HG03108 (cell line): Measurements from ENCODE around the gene RALGAPA2.

Source experiments
- ATAC-seq: cut with Tn5 transposase; IDR thresholded peaks from one replicate; pipeline ENCODE4 v1.9.1; 2021; ENCODE audit warnings: moderate library complexity; ENCODE audit not compliant: unreplicated experiment

Gene RALGAPA2

GRCh38 chr20:20446425-20447015 is 265.9 kb downstream of the RALGAPA2 start:
- ATAC-seq = no peak

GRCh38 chr20:20446001-20446400 is 266.4 kb downstream of the RALGAPA2 start:
- ATAC-seq = no peak

GRCh38 chr20:20443504-20443903 is 268.9 kb downstream of the RALGAPA2 start:
- no peak for ATAC-seq

- no peak for ATAC-seq
These were observed 270.0 kb downstream of the RALGAPA2 start for GRCh38 chr20:20442466-20442865.

- no peak for ATAC-seq
These were observed 271.4 kb downstream of the RALGAPA2 start for GRCh38 chr20:20440886-20441658.

GRCh38 chr20:20440481-20440880 is 272.0 kb downstream of the RALGAPA2 start:
- no peak for ATAC-seq

GRCh38 chr20:20439602-20440190 is 272.7 kb downstream of the RALGAPA2 start:
- no peak for ATAC-seq

- no peak for ATAC-seq
These were observed 275.1 kb downstream of the RALGAPA2 start for GRCh38 chr20:20437314-20437713.

GRCh38 chr20:20436689-20437088 is 275.8 kb downstream of the RALGAPA2 start:
- no peak for ATAC-seq

GRCh38 chr20:20435453-20435852 is 277.0 kb downstream of the RALGAPA2 start:
- ATAC-seq = no peak

- no peak for ATAC-seq
These were observed 279.7 kb downstream of the RALGAPA2 start for GRCh38 chr20:20432618-20433286.

GRCh38 chr20:20430066-20430465 is 282.4 kb downstream of the RALGAPA2 start:
- no peak for ATAC-seq

- ATAC-seq = no peak
These were observed 284.4 kb downstream of the RALGAPA2 start for GRCh38 chr20:20428067-20428466.

- ATAC-seq = no peak
These were observed 285.1 kb downstream of the RALGAPA2 start for GRCh38 chr20:20427227-20427864.

GRCh38 chr20:20426655-20426907 is 285.9 kb downstream of the RALGAPA2 start:
- no peak for ATAC-seq

GRCh38 chr20:20425823-20426654 is 286.4 kb downstream of the RALGAPA2 start:
- no peak for ATAC-seq

GRCh38 chr20:20423117-20423516 is 289.3 kb downstream of the RALGAPA2 start:
- no peak for ATAC-seq

GRCh38 chr20:20417876-20418676 is 294.4 kb downstream of the RALGAPA2 start:
- ATAC-seq = no peak

GRCh38 chr20:20415321-20415720 is 297.1 kb downstream of the RALGAPA2 start:
- ATAC-seq = no peak
